ENCODE results near the gene TMPRSS6.
A peak's percentile ranks its signal among the peaks of the same experiment; 100 is the strongest.

The TMPRSS6 gene

DNA sequence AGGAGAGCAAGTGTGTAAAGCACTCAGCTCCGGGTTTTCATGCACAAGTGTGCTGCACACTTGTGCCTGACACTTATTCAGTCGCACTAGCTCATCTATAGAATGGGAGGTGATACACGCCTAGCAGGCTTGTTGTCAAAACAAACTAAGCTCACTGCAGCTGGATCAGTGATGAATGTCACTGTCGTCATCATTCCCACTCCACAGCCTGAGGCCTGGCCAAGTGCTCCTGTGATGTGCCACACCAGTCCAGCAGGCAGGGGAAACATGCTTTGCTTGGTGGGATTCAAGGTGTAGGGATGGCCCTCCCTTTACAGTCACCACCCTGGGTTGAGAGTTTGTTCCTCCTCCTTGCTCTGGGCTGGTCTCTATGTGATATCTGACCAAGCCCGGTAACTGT, 83.2 kb downstream of the TMPRSS6 start:
- DNase-seq (ENCODE audit: low spot score), result no peak

DNA sequence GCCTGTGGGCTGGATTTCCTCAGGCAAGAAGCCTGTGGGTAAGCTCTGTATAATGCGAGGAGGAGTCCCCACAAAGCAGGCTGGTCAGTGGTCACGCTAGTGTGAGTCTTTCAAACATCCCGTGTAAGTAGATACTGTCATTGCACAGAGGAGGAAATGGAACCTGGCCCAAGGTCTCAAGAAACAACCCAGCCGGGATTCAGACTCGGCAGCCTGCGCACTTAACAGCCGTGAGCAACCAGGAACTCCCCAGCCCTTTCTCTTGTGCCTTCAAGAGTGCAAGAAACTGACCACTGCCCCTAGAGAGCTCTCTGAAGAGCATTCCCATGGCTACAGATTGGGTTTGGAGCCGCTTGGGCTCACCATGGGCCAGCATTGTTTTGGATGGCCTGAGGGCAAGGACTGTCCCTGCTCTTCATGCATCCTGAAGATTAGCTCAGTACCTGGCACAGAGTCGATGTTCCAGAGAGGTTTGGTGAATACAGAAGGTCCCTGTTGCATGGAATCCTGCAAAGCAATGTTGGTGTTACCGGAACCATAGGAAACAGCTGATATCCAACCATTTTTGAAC, 83.9 kb downstream of the TMPRSS6 start:
- no peak for DNase-seq (ENCODE audit: low spot score)

DNA sequence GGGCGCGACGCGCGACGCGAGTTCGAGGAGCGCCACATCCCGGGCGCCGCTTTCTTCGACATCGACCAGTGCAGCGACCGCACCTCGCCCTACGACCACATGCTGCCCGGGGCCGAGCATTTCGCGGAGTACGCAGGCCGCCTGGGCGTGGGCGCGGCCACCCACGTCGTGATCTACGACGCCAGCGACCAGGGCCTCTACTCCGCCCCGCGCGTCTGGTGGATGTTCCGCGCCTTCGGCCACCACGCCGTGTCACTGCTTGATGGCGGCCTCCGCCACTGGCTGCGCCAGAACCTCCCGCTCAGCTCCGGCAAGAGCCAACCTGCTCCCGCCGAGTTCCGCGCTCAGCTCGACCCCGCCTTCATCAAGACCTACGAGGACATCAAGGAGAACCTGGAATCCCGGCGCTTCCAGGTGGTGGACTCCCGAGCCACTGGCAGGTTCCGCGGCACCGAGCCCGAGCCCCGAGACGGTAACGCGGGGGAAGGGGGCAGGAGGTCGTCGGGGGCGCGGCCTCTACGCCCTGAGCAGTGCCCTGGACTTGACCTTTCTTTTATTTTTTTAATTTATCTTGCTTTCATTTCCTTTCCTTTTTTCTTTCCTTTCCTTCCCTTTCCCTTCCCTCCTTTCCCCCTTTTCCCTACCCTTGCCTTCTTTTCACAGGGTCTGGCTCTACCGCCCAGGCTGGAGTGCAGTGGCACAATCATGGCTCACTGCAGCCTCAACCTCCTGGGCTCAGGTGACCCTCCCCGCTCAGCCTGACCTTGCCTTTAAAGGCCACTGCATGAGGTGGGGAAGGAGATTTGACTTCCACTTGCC, 85.0 kb downstream of the TMPRSS6 start:
- DNase-seq (ENCODE audit: low spot score), result no peak

DNA sequence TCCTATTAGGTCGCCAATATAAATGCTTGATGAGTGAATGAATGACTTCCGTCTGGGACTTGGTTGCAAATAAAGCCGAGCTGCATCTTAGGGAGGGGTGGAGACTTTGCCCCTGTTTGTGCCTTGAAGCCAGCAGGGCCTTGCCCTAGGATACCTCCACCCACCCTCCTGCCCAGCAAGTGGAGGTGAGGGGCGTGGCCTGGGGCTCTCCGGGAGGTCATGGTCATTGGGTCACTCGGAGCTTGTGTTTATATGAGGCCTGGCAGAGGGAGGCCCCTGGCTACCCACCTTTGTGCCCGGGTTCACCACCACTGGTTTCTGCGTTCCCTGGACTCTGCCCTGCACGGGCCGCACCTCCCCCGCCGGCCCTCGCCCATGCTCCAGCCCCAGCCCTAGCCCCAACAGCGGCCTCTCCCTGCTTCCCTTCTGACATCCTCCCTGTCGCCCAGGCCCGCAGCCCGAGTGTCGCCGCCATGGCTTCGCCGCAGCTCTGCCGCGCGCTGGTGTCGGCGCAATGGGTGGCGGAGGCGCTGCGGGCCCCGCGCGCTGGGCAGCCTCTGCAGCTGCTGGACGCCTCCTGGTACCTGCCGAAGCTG, 85.7 kb downstream of the TMPRSS6 start:
- DNase-seq (ENCODE audit: low spot score), result no peak

DNA sequence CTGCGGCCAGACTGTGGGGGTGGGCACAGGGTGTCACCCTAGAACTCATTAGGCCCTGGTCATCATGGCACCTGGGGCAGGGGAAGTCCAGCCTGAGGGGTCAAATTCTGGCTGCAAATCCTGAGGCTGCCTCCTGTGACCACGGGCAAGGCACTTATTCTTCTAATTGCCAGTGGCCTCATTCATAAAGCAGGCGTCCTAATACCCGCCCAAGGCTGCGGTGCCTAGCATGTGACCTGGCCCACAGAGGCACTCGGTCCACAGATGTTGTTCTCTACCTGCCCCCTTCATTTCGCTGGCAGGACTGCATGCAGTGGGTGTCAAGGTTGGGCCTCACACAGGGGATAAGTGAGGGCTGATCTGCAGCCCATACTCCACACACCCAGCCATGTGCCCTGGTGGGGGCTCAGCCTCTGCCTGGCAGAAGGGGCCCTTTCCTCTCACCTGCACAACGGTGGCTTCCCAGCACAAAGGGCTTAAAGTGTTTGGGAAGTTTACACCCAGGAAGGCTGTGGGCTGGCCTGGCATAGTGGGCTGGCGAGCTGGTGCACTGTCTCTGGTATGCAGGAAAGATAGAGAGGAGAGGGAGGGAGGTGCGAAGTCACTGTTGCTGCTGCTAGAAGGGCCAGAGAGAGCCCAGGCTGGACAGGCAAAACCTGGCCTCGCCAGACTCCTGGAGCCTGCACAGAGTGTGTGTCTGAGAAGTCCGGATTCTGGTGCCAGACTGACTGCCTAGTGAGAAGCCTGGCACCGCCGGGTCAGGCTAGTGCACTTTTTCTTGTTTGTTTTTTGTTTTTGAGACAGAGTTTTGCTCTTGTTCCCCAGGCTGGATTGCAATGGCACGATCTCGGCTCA, 86.8 kb downstream of the TMPRSS6 start:
- no peak for DNase-seq (ENCODE audit: low spot score)

DNA sequence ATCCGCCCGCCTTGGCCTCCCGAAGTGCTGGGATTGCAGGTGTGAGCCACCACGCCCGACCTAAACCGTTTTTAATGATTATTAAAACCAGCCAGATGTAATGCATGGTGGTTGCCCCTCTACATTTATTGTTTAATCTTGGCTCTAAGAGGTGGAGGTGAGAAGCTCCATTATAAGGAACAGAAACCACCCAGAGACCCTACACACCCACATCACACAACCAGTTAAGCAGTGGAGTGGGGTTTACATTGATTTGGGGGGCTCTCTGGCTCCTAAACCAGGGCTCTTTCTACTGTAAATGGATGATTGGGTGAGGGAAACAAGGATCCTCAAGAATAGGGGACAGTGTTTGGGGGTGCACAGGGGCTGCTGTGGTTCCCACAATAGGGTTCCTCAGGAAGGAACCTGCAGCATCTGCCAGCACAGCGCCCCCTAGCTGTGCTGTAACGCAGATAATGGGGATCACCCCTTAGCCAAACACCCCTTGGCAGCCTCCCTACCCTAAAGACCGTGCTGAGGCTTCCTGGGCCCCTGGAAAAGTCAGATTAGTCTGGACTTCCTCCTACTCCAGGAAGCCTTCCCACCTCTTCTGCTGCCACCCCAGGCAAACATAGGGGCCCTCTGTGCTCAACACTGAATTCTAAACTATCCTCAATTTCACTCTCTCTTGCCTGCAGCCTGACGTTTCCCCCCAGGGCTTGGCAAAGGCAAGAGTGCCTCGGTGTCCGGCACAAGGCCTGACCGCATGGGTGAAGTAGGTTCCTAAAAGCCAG, 87.6 kb downstream of the TMPRSS6 start:
- DNase-seq (ENCODE audit: low spot score), result peak; percentile 49

DNA sequence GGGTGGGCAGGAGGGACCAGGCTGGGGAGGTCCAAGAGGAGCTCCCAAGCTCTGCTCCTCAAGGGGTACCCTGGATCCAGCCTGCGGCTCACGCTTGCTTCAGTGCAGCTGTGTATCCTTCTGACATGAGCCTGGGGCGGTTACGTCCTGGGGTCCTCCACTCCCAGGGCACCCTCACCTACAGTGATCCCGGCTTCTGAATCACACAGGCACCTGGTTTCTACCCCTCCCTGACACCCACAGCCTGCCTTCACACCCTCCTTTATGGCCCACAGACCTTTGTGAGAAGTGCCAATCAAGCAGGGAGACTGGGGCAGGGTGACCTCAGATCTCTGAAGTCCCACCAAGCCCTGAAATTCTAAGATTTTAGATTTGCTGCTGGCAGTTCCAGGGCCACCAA, 88.5 kb downstream of the TMPRSS6 start:
- DNase-seq (ENCODE audit: low spot score), result no peak

DNA sequence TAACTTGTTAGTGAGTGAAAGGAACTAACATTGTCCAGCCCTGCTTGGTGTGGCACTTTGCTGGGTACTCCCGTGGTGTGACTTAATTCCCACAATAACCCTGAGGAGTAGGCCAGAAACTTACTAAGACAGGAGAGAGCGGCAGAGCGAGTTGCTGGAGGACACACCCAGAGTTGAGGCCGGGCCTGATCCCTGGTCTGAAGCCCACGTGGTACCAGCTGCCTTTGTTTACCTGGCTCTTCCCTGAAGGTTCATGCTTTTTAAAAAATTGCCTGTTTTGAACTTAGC, 89.4 kb downstream of the TMPRSS6 start:
- peak; percentile 57 for DNase-seq (ENCODE audit: low spot score)

DNA sequence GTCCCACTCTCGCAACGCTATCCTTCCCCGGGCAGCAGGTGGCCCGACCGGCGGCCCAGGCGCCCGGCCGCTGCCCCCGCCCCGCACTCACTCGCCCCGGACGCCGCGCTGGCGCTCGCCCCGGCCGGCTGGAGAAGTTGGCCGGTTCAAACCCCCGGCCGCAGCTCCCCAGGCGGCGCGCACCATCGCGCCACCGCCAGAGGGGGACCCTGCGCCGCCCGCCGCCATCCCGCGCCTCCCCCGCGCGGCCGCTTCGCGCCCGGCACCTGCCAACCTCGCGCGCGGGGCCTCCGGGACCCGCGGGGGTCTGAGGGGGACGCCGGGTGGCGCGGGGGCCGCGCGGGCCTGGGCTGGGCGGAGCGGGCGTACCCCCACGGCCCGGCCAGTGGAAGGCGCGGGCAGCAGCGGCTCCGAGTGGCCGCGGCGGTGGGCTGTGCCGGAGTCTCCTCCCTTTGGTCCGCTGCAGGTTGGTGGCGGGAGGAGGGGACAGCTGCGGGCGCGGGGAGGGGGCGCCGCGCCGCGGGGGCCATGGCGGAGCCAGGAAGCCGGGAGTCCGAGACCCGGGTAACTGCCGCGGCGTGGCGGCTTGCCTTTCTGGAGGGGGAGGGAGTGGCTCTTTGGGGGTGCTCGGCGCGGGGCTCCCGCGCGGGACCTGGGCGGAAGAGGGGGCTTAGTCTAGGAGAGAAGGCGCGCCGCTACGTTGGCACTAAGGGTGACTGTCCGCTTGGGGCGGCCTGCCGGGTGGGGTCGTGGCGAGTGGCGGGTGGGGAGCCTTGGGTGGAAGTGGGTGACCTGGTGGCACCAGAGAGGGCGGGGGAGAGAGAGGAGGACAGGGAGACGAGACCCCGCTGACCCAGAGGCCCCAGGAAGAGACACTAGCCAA, 90.0 kb downstream of the TMPRSS6 start, which contains the start of the genes MPST and TST:
Gene MPST (plus strand): TSS at position 434 of the 883 bp plus-strand sequence. CDS start 95 bp downstream, at position 529.
Gene TST (minus strand): TSS at position 139 of the 883 bp plus-strand sequence. CDS start 715 bp downstream, outside the sequence.
- peak; percentile 85 for DNase-seq (ENCODE audit: low spot score)

DNA sequence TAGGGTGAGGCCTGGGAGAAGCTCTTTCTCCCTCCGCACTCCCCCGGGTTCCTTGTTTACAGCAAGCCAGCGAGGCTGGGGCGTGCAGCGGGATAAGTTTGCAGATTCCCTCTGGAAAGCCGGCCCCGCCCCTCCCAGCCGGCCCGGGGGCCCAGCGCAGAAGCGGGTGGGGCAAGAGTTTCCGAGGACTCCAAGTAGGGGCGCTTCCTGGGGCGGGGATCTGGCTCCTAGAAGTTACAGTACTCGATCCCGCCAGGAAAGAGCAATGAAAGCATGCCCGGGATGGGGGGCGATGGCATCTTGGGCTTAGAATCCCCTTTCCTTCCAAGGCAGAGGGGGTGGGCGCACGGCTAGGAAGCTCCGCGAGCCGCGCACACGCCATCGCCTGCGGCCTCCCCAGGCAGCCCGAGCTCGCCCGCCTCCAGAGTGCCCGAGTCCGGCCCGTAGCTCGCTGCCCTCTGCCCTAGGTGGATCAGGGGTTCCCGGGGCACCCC, 90.7 kb downstream of the TMPRSS6 start:
- DNase-seq (ENCODE audit: low spot score), result peak; percentile 47

DNA sequence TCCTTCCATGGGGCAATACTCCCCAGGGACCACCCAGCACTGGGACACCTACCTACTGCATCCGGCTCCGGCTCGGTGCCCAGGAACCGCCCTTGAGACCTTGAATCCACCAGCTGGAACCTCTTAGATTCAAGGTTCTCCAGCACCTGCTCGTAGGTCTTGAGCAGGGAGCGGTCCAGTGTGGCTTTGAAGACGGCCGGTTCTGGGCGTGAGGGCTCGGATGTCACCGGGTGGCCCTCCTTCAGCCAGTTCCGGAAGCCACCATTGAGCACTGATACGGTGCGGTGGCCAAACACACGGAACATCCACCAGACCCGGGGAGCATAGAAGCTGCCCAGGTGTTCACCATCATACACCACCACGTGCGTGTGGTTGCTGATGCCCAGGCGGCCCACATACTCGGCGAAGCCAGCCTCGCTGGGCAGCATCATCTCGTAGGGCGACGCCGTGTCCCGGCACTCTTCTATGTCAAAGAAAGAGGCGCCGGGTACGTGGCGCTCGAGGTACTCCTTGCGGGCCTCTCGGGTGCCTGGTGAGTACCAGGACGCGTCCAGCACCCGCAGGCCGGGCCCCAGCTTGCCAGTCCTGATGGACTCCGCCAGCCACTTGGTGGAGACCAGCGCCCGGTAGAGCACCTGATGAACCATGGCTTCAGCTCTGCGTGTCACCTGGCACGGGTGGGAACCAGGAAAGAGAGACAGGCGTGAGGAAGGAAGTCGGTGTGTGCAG, 91.3 kb downstream of the TMPRSS6 start:
- DNase-seq (ENCODE audit: low spot score), result no peak

DNA sequence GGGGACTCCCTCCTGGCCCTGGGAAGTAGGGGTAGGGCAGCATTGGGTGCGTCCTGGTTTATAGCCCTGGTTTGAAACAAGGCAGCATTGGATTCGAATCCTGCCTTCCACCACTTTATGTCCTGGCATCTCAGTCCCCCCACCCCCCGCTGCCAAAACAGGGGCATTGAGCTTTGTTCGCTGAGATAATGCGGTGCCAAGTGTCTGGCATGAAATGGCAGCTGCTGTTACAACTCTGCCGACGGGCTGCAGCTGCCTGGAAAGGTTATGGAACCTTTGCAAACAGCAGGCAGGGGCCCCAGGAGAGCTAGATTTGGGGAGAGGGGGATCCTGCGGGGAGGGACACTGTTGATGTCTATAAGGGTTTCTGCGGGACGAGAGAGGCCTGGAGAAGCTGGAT, 92.2 kb downstream of the TMPRSS6 start:
- DNase-seq (ENCODE audit: low spot score), result no peak

DNA sequence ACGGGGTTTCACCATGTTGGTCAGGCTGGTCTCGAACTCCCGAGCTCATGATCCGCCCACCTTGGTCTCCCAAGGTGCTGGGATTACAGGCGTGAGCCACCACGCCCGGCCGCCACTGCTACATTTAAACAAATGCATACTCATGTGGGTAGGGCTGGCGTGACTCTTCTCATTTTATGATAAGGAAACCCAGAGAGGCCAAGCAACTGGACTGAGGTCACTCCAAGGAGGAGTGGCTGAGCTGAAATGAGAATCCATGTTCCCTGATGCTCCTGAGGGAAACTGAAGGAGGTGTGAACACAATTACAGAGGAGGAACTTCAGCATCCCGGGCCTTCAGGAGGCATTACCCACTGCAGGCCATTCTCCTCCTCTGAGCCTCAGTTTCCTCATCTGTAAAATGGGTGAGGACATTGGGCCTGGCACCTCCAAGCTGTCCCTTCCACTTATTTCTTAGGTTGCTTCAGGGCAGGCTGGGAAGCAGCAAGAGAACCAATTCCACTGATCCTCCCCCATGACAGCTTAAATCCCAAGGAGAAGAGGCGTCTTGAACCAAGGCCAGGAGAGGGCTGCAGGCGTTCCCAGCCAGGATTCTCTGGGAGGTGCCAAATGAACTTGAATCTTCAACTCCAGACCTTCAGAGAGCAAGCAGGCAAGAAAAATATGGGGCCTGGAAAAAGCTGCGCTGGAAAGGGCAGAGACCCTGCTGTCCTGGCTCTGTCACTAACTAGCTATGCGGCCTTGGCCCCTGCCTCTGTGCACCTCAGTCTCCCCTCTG, 93.2 kb downstream of the TMPRSS6 start:
- no peak for DNase-seq (ENCODE audit: low spot score)

DNA sequence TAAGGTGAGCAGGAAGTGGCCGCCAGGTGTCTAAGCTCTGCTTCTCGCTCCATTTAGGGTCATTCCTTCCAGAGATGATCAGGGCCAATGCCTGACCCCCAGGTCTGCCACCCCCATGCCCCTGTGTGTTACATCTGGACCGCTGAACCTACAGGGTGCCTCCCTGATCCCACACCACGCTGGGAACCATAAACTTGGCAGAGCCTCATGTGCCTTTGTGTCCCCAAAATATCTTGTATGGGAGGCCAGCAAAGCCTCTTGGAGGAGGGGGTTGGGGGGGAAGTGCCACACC, 94.0 kb downstream of the TMPRSS6 start:
- DNase-seq (ENCODE audit: low spot score), result no peak

Data from AG08395 (cell line).